Left kidney (tissue), 2 donors: Measurements from ENCODE around the gene SPATA7. TPM values are rescaled to one million over a fixed set of nuclear protein-coding genes. Genes with fewer than 3 reads are reported as not detected.

Experiments used
- DNase-seq: peaks from one replicate; pipeline ENCODE4 v3.0.0-alpha.2; 2013
- polyA plus RNA-seq: library from polyadenylated mRNA; unstranded; fragments of 120-200 nt; gene quantifications from one replicate; pipeline ENCODE4 v1.2.1, GENCODE V29; 2013; ENCODE audit not compliant: insufficient read length

Gene SPATA7
- polyA plus RNA-seq, 1 donor: 31.2 TPM

DNA sequence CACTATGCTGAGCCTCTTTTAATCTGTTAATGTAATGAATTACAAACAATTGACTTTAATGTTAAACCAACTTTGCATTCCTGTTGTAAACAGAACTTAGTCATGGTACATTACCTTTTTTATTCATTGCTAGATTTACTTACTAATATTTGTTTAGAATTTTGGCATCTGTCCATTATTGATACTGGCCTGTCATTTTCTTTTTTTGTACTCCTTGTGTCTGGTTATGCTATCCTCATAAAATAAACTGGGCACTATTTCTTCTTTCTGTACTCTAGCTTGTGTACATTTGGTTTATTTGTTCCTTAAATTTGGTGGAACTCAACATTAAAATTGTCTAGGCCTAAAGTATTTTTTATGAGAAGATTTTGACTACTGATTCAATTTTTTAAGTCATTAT, 32.1 kb downstream of the SPATA7 start:
- no peak for DNase-seq

GRCh38 chr14:88420187-88420586, 34.7 kb downstream of the SPATA7 start:
- no peak for DNase-seq

- no peak for DNase-seq
Observed at GRCh38 chr14:88421286-88421685, 35.8 kb downstream of the SPATA7 start.

- no peak for DNase-seq
Observed at GRCh38 chr14:88422047-88422446, 36.6 kb downstream of the SPATA7 start.

DNA sequence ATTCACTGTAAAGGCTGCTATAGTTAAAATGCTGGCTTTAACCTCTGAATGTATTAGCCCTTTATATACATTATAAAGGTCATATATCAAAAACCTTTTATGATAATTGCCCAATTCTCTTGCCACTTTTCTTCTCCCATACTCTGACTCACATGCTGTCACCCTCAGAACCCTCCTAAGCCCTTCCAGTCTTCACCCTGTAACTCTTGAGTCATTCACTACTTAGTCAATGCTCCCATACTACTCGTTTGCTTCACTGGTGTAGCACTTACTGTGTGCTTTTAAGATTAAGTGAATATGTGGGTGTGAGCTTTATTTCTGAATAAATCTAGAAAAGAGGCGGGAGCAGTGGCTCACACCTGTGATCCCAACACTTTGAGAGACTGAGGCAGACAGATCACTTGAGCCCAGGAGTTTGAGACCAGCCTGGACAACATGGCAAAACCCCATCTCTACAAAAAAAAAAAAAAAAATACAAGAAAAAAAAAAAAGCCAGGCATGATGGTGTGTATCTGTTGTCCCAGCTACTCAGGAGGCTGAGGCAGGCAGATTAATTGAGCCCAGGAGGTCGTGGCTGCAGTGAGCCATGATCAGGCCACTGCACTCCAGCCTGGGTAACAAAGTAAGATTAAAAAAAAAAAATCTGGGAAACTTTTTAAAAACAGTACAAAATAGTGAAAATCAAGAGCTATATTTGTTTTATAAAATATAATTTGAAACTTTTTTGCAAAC, 37.6 kb downstream of the SPATA7 start:
- DNase-seq: no peak

- DNase-seq: no peak
Observed at GRCh38 chr14:88424573-88424972, 39.1 kb downstream of the SPATA7 start.

DNA sequence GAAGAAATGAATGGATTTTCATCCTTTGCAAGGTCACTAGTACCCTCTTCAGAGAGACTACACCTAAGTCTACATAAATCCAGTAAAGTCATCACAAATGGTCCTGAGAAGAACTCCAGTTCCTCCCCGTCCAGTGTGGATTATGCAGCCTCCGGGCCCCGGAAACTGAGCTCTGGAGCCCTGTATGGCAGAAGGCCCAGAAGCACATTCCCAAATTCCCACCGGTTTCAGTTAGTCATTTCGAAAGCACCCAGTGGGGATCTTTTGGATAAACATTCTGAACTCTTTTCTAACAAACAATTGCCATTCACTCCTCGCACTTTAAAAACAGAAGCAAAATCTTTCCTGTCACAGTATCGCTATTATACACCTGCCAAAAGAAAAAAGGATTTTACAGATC, 40.8 kb downstream of the SPATA7 start:
- DNase-seq: no peak

DNA sequence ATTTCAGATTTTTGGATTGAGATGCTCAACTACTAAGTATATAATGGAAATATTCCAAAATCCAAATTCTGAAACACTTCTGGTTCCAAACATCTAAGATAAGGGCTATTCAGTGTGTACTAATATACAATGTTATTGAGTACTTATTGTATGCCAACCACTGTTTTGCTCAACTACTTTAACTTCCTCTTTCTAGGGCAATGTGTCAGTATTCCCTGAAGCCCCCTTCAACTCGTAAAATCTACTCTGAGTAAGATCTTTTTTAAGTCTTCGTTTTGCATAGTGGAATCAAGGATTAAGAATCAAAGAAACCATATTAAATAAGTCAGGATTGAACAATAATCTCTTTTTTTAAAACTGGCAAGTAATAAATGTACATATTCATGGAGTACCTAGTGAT, 45.5 kb downstream of the SPATA7 start:
- DNase-seq: no peak

DNA sequence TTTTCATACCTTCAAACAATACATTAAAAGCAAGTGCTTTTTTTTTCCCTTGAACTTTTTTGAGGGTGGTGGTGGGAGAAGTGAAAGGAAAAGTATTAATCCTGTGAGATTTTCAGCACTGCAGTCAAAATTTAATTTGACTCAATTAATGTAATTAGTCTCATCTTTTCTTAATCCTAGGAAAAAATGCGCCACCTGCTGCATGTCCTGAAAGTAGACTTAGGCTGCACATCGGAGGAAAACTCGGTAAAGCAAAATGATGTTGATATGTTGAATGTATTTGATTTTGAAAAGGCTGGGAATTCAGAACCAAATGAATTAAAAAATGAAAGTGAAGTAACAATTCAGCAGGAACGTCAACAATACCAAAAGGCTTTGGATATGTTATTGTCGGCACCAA, 52.2 kb downstream of the SPATA7 start:
- no peak for DNase-seq

GRCh38 chr14:88439088-88439487, 53.6 kb downstream of the SPATA7 start:
- DNase-seq: no peak

GRCh38 chr14:88452231-88452630, 66.8 kb downstream of the SPATA7 start:
- DNase-seq: no peak

DNA sequence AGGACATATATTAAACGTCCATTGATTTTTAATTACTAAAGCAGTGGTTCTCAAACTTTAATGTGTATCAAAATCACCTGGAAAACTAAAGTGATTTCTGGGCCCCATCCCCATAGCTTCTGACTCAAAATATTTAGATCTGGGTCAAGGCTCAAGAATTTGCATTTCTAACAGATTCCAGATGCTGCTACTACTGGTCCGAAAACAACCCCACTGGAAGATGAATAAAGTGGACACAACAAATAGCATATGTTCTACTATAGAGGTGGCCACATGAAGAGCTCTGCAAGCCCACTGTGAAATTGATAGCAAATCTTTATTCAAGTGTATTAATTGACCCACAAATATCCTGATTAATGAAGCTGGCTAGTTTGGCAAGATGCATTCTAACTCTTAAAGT, 69.4 kb downstream of the SPATA7 start:
- no peak for DNase-seq

DNA sequence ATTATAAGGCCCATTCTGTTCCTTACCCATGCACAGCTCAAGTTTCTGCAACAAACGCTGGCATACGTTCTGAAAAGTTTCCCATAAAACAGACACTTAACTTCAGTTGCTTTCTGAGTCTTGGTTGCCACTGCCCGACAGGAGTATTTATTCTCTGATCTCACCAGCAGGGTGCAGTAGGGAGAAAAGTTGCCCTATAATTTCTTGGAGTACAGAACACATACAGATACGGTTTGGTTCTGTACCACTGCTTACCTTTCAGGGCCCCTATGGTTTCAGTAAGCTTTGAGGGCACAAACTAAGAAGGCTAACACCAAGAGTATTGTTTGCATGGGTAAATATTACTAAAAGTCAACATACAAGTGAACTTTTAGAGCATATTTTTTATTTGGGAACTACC, 77.9 kb downstream of the SPATA7 start:
- DNase-seq: no peak

DNA sequence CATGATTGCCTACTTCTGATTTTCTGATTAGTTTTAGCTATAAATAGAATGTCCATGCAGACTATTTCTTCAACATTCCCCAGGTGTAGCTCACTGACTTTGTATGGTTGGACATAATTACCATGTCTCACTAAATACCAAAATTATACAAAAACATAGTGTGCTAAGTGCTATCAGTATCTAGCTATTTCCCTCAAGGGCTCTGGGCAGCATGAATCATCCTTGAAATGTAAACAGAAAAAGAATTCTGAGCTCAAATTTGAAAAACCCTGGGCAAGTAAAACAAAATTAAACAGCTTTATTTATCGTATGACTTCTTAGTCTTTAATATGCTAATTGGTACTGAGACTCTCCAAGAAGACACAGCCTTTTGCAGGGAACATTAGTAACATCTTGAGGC, 82.9 kb downstream of the SPATA7 start:
- no peak for DNase-seq

- no peak for DNase-seq
Observed at GRCh38 chr14:88470542-88471440, 85.3 kb downstream of the SPATA7 start.

- no peak for DNase-seq
Observed at GRCh38 chr14:88473791-88474190, 88.3 kb downstream of the SPATA7 start.

DNA sequence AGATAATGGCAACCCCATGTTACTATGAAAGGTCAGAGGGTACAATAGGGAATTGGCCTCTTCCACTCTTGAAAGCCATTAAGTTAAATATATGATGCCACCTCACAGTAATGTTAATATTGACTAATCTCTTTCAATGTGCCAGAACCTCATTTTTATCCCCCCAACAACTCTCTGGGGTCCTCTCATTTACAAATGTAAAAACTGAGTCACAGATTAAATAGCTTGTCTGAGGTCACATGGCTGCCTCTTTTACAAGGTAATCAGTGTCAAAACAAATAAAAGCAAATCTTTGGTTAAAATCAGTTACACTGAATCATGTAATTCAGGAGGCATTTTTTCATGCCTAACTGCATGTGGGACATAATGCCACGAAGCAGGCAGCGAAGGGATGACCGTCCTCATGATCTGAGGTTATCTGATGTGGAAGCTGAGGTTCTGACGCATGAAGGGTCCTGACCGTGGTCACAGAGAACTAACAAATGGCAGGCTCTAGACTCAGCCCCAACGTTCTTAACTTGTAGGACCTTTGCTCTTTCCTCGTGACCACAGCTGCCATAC, 90.8 kb downstream of the SPATA7 start:
- no peak for DNase-seq

DNA sequence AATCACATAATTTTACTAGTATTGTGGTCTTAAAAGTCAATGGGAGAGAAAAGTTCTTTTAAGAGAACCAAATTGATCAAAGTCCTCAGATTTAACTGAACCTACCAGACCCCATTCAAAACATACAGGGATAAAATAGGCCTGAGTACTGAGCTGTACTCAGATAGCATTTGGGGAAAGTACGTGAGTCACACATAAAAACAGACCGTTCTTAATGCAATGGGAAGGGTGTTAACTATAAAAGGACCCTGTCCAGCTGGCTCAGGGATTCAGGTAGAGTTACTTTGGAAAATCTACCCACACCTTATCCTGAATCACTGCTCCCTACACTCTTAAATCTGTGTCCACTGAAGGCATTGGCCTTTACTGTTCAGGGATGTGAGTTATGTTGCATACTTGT, 91.4 kb downstream of the SPATA7 start:
- no peak for DNase-seq

DNA sequence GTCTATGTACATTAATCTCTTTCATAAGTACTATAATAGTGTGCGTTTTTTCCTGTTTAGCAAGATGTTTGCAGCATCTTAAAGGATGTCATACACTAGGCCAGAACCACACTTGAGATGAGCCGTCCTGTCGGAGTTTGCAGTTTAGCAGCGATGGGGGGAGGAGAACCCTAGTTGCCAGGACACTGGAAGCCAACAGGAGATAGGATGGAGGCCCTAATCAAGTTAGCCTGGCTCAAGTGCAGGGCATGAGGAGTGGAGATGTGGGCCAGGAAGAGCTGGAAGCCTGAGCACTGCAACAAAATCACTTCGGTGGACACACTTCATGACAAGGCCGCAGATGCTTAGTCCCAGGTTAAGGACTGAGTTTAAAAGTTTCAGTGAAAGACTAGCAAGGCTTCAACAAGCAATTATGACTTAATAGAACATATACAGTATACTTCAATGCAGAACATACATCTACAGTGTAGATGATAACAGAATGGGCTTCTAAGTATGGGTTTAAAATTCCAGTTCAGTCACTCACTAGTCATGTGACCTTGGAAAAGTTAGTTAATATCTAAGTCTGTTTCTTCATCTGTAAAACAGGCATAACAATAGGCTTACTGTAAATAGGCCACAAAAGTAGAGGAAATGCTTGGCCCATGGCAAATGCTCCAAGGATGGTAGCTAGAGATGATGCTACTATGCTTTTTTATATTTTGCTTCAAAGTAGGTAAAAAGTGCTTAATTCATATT, 92.2 kb downstream of the SPATA7 start:
- no peak for DNase-seq

GRCh38 chr14:88478931-88479330, 93.5 kb downstream of the SPATA7 start:
- no peak for DNase-seq

- no peak for DNase-seq
Observed at GRCh38 chr14:88479574-88479987, 94.1 kb downstream of the SPATA7 start.

GRCh38 chr14:88481059-88481458, 95.6 kb downstream of the SPATA7 start:
- no peak for DNase-seq

DNA sequence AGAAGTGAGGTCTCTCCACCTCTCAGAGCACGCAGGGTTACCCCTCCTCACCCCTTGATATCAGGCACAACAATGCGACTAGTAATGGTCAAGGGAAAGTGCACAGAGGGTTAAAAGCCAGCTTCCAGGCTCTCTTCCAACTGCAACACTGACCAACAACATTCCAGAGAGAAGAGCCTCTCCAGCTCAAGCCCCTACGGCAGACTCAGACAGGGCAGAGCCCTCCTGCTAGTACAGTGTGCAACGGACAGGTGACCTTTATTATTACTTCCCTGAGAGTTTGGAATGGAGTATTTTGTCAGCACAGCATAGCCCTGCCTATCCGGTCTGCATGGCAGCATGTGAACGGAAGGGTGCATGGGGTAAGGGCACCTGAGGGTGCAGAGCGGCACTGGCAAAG, 96.3 kb downstream of the SPATA7 start:
- DNase-seq: no peak
